ENCODE measurements around the gene POLR1A.

The POLR1A gene

DNA sequence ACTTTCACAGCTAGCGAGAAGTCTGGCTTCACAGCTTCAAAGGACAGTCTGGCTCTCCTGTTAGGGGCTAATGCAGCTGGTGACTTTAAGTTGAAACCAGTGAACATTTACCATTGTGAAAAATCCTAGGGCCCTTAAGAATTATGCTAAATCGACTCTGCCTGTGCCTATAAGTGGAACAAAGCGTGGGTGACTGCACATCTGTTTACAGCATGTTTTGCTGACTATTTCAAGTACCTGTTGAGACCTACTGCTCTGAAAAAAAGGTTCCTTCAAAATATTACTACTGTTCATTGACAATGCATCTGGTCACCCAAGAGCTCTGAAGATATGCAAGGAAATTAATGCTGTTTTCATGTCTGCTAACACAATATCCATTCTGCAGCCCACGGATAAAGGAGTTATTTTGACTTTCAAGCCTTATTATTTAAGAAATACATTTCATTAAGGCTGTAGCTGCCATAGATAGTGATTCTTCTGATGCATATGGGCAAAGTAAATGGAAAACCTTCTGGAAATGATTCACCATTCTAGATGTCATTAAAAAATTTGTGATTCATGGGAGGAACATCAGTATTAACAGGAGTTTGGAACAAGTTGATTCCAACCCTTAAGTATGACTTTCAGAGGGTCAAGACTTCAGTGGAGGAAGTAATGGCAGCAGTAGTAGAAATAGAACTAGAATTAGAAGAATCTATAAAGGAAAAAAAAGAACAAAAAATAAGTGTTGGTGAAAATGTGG is 48.9 kb downstream of the POLR1A start:
- DNase-seq: no peak

DNA sequence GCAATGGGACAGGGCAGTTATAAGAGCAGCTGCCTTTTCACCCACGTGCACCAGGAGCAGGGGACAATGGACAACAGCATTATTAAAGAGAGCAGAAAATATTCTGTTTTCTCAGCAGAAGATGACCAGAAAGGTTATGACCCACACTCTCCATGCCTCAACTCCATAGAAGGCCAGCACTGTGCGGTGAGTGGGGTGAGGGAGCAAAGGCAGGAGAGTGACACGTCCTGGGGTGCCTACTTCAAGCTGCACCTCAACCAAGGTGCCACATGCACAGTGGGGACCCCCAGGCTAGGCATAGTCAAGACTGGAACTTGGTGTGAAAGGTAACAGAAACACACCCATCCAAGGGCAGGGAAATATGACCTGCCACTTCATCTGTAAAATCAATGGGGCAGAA is 50.4 kb downstream of the POLR1A start:
- DNase-seq: no peak

DNA sequence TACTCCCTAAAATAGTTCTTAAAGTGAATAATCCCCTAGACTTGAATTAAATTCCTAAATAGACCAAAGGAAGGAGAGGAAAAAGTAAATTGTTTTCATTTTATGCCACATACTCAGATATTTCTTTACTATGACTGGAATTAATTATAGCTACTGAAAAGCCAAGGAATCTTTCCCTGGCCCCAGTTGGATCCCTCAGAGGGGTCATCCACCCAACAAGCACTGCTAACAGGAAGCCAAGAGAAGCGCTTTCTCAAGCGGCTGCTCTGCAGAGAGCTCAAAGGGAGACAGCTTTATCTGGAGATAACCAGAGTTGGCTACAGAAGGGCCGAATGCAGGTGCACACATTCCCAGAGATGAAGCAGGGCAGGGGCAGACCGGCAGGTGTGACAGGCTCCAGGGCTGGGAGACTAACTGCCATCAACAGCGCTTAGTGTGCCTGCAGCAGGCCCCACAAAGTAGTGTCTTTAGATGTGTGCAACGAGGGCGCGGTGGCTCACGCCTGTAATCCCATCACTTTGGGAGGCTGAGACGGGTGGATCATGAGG is 51.1 kb downstream of the POLR1A start:
- no peak for DNase-seq

DNA sequence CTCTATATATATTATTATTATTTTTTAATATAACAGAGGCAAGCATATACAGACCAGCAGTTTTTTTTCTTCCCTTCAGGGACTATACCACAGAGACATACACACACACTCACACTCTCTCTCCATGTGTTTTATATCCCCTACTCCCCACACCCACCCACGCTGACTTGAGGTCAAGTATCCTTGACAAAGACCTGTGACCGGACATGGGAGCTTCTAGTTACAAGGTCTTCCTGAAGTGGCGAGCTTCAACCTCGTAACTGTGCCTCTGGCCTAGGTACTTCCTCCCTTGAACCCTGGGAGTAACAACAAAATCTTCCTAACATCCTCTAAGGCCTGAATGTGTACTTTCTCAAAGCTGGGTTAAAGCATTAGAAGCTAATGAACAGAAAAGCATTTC is 52.5 kb downstream of the POLR1A start:
- DNase-seq: no peak

DNA sequence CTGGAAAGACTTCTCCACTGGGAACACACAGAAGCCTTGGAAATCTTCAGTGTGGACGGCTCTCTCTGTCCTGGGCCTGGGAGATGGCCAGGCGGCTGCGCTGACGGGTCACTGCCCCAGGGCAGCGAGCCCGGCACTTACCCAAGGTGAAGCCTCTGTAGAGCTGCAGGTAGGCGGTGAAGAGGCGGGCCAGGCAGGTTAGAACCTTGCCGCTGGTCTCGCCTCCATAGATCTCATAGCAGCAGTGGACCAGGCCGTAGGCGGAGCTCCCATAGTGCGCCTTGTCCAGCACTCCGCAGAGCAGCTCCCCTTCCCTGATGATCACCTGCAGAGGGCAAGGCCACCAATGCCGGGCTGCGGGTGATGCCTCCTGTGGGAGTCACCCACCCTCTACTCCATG is 53.0 kb downstream of the POLR1A start:
- DNase-seq: no peak

DNA sequence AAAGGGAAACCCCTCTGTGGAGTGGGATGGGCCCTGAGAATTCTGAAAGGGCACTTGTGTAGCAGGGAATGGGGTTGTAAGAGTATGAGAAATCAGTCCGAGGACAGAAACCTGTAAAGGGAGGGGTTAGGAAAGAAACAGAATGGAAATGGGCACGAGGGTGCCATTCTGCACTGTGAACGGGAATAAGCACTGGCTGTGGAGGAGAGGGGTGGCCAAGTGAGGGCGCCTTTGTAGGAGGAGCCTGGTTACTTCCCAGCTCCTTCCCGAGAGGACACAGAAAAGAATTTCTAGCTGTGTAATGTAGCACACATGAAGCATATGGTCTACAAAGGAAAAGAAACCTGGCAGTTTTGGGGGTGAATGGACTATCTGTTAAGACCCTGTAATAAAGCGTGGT is 53.4 kb downstream of the POLR1A start:
- DNase-seq: no peak

DNA sequence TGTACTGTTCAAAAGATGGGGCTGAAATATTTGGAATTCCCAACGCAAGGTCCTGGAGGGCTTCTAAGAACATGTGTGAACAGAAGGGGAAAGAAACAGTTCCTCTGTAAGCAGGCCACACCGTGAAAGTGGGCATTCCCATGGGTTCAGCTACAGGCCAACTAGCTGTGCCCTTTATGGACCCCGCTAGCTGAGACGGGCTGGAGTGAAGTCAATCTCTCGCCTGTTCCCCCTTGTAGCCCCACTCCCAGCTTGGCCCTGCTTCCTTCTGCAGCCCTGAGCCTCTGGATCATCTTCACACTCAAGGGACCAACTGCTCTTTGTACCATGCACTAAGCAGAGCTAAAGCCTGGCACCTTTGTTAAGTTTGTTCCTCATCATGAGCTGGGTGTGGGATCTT is 55.4 kb downstream of the POLR1A start:
- no peak for DNase-seq

DNA sequence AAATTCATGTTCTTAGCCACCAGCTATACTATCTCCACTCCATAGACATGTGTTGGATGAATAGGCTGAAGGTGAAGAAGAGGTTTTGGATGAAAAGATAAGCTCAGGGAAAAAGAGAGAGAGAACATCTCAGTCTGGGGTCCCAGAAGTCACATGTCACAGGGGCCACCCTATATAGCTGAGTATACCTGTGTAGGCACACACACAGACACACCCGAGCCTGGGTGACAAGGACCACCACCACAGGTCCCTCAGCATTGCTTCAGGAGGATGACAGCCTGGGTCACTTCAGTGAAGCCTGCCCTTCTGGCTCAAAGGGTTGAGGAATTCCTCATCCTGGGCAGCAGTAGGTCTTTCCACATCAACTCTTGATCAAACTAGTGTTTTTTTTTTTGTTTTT is 56.2 kb downstream of the POLR1A start:
- DNase-seq: no peak

DNA sequence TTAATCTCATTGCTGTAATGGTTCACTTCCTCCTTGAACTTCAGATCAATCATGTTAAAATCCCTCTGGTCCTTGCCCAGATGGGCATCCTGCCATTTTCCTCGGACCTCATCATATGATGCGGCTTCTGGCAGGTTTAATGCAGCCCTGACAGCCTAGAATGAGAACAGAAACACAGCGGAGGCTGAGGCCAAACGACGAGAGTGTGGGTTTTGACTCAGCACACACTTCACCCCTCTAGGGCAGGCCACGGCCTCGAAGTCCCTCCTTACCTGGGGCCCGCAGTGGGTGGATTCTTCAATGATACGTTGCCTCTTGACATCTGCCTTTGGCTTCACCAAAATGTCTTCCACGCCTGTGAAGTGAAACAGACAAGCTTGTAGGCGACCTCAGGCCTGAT is 56.8 kb downstream of the POLR1A start:
- no peak for DNase-seq

DNA sequence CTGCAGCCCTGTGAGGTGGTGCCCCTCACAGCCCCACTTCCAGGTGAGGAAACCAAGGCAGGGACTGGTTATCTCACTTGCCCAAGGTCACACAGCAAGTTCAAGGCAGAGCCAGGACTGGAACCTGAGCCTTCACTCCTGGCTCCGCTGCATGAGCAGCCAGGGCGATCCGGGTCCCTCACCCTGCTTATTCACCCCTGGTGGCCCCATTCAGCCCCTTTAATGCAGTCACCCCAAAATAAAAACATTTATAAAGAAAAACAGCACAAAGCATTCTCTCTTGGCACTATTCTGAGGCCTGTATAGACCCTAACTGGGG is 57.3 kb downstream of the POLR1A start:
- DNase-seq: no peak

DNA sequence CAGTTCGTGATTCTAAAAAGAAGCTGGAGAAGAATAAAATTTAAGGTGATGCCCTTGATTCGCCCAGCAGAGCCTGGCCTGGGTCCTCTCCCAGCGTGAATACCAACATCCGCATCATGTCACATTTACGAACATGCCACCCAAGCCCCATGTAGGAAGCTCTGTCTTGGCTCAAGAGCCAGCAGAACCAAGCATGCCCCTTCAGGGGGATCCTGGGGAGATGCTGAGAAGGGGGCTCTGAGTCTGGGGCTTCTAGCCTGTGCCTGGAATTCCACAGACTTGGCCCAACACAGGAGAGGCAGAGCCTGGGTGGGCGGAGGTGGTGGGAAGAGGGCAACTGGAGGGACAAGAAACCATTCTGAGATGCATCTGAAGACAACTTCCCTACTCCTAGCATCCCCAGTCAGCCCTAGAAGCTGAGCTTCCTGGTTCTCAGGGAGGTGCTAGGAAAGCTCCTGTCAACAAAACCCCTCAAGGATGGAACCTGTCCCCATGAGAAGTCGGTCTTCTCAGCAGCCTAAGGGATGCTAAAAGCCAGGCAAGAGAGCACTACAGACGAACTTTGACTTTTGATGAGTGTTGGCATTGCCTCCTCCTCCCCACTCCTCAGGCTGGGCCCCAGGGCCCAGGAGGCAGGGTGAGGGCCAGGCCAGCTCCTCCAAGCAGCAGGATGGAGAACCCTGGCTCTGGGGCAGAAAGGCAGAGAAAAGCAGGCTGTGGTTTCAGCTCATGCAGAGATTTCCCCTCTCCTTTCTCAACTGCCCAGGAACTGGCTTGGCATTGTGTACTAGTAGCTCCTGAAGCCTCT is 57.9 kb downstream of the POLR1A start:
- DNase-seq: no peak

DNA sequence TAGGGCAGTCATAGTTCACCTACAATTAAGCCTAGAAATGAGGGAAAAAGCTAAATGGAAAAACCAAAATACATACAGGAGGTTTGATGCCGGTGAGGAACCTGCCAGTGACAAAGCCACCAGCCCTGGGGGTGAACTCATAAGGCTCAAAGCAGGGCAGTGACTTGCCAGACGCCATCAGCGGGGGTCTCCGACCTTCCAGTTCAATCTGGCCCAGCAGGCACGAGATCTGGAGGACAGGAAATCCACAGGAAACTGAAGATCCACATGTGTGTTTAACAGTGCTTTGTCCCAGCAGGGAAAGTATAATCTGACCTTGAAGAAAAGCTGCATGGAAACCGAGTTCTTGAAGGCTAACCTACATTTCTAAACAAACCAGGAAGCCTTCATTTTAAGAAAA is 60.1 kb downstream of the POLR1A start:
- no peak for DNase-seq

DNA sequence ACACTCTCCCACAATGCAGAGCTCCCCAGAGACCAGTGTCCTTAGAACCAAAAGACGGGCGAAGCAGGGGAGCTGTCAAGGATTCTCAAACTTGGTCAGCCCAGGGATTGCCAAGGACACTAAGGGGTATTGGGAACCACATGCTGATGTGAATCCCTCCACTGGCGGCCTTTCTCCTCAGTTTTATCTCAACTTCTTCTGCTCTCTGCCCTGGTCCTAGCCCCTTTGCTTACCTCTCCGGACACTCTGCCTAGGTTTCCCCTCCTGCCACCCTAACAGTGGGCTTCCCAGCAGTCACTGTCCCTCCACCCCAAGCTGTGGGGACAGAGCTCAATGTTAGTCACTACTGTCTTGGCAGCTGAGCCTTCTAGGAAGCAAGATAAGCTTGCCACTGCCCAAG is 61.1 kb downstream of the POLR1A start:
- no peak for DNase-seq

DNA sequence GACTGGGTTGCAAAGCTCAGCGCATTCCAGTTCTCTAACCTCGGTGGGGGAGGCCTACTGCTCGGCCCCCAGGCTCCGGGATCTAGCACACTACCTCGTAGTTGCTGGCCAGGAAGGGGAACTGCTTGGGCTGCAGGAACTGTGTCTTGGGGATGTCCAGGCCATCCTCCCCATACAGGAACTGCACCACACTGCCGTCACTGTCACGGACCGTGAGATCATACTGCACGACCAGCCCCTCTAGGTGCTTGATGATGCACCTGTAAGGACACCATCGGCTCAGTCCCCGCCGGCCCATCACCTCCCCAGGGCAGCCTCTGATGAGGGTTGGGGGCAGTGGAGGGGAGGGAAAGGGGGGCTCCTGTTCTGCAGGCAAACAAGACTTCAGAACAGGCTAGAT is 61.6 kb downstream of the POLR1A start:
- no peak for DNase-seq

DNA sequence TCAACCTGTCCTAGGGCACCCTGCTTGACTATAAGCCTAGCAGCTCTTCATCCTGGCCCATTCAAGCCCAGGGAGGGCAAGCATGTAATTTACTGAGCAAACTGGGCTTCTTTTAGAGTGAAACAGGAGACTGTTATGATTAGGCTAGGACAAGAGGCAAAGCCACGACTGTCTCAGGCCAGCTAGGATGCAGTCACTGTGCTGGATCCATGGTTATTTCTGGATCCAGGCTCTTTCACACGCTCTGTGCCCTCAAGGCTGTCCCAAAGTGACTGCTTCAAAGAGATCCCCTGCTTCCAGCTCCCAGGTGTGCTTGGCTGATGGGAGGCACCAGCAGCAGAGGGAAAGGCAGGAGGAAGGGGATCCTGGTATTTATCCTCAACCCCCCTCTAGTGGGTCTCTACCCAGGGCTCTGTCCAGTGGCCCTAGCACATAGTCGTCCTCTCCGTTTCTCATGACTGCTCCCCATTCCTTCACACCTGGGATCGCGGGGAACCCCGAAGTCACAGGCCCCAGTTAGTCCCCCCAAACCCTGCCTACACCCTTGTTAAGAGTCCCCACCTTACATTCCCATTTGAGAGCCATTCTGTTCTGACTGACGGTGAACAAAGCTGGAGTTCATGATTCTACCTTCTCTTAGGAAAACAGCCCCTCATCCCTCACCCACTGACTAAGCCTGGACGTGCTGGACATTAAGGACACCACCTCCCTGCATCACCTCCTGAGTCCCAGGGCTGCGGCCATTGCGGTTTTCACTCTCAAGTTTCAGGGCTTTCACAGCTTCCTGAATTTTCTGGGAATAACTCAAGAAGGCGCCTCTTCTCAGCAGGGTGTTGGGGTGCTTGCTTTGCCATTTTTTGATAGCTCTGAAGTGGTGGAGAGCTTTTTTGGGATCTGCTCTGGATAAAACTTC is 63.2 kb downstream of the POLR1A start:
- DNase-seq: no peak

DNA sequence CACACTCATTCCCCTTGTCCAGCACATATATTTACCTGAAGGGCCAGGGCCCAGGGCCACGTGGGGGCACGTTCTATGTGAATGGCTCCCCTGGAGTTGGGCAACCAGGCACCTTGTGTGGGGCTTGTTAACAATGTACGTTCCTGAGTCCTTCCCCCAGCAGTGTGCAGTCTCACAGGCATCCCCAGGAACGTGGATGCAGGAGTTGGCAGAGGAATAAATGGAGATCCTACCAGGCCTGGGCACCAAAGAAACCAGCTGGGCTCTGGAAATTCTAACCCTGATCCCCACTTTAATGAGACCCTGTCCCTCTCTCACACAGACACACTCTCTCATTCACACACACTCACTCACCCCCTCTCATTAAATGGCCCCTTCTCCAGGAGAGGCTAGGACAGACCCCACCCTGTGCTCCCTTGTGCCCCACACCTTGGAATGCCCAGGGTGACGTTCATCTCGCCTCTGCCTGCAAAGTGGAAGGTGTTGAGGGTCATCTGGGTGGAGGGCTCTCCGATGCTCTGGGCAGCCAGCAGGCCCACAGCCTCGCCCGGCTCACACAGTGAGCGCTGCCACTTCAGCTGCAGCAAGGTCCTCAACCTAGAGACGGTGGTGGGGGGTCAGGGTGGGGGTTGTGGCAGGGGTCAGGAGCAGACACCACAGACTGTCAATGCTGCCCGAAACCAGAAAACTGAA is 65.6 kb downstream of the POLR1A start:
- DNase-seq: no peak

DNA sequence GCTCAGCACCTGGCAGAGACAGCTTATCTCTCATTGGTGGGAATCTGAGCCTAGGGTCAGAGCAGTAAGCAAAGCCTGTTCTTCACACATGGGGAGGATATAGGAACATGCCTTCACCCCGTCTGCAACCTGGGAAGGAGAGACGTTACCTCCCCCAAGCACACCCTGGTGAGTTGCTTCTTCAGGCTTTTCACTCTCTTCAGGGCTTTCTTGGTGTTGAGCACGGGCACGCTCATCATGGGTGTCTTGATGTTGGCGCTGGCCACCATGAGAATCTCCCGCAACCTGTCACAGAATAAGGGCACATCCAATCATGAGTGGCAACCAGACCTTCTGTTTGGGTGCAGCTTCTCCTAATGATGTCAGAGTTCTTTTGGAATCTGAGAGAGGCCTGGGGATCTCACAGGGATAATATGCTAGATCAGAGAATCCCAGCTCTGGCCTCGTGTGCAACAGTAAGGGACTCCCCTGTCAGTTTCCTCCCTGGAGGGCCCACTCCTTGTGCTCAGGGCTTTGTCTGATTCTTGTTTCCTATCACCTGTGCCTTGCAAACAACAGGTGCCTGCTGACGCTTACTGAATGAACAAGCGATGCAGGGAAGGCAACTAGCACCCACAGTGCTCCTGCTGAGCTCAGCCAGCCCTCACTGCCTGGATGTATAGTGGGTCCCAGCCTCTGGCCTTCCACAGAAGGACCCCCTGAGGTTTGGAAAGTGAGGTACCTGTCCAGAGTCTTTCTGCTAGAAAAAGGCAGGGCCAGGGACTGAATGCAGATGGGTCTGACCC is 66.3 kb downstream of the POLR1A start:
- DNase-seq: peak in 1 of 2 donors; percentile 8

DNA sequence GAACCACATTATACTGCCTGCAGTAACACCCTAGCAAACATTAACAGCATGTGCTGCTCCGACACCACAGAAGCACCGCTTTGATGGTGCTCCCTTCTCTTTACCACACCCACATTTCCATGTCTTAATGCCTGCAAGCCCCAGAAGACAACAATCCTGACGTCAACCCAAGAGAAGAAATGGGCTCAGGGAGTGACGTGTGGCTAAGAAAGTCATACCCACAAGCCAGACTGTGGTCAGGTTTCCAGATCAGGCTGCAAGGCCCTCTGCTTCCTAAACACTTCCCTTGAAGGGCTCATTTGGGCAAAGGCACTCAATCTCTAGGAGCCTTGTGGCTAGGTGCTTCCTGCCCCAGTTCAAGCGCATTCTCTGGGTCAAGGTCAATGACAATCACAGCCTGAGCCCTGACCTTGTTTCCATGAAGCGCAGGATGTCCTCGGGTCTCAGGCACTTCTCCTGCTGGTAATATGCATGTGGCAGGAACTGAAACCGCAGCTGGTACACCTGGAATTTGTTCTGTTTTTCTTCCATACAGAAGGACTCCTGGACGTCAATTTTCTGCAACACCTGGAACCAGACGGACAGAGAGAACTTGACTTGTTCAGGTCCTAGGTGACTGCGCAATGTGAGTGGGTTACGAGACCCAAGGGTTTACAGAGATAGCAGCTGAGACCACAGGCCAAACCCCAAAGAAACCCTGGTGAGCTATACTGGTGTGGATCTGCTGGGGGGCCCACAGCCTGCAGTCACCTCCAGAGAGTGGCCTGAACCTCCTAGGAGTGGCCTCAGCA is 67.2 kb downstream of the POLR1A start:
- peak; percentile 86 for DNase-seq

DNA sequence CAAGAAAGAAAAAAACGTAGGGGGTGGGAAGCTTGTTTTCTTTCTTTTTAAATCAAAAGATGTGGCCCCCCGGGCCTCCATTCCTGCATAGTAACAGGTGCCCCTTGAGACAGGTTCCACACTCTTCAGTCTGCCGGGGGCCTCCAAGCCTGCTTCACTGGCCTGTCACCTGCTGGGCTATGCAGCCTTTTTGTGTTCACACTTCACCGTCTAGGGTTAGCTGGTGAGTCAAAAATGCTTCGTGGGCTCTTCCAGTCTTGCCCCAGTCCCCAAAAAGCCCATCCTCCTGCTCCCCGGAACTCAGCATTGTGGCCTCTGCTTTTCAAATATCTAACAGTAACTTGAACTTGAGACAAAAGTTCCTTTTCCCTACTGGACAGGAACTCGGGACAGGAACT is 67.9 kb downstream of the POLR1A start:
- peak in 1 of 2 donors; percentile 34 for DNase-seq

DNA sequence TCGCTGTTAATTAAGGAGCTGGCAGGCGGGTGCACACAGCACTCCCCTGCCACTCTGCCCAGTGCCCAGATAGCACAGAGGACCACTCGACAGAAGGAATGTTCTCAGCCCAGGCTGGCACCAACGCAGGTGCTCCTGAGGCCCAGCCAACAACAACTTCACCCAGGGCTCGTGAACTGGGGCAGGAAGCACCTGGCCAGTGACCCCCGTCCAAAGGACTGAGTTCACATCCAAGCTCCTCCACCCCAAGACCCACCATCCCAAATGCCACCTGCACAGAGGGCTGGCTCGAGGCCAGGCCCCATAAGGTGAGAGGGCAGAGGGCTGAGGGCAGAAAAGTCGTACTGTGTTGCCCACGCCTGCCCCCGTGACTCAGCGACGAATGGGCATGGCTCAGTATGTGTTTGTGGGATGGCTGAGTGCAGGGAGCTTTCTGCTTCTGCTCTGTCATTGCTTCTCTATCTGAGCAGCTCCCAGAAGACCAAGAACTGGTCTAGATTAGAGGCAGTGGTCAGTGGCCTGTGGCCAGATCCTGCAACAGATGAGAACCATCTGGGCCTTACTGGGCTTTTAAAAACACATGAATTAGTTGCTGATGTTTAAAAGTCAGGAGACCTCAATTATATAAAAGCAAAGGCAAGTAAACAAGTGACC is 68.4 kb downstream of the POLR1A start:
- DNase-seq: peak; percentile 38 to 52

All from CD4-positive, alpha-beta T cell treated with Interferon alpha-2 for 1 hour (primary cell).